HEK293 (cell line): ENCODE data around the gene PAK4.

Source experiments
- GLIS1 ChIP-seq: fragments of 450-650 bp; formaldehyde crosslinking; IDR thresholded peaks from 2 replicates; pipeline ENCODE4 v1.5.1; 2016; ENCODE audit warnings: missing biosample characterization, missing genetic modification characterization
- KLF1 ChIP-seq: fragments of 450-650 bp; formaldehyde crosslinking; IDR thresholded peaks from 2 replicates; pipeline ENCODE4 v1.5.1; 2016; ENCODE audit warnings: missing biosample characterization, missing genetic modification characterization
- KLF10 ChIP-seq: fragments of 450-650 bp; IDR thresholded peaks from 2 replicates; pipeline ENCODE4 v1.5.1; 2018; ENCODE audit warnings: missing biosample characterization, mild to moderate bottlenecking, missing genetic modification characterization
- SCRT1 ChIP-seq: fragments of 450-650 bp; formaldehyde crosslinking; IDR thresholded peaks from 2 replicates; pipeline ENCODE4 v1.5.1; 2016; ENCODE audit warnings: missing biosample characterization, missing genetic modification characterization, borderline replicate concordance
- YY1 ChIP-seq: fragments of 450-650 bp; formaldehyde crosslinking; IDR thresholded peaks from 2 replicates; pipeline ENCODE4 v1.5.1; 2018; ENCODE audit warnings: missing biosample characterization, missing genetic modification characterization
- ZBTB6 ChIP-seq: fragments of 450-650 bp; formaldehyde crosslinking; IDR thresholded peaks from 2 replicates; pipeline ENCODE4 v1.5.1; 2017; ENCODE audit warnings: missing biosample characterization, missing genetic modification characterization
- ZNF16 ChIP-seq: fragments of 450-650 bp; formaldehyde crosslinking; IDR thresholded peaks from 2 replicates; pipeline ENCODE4 v1.5.1; 2016; ENCODE audit warnings: low read depth, missing biosample characterization, missing genetic modification characterization
- ZNF202 ChIP-seq: fragments of 450-650 bp; formaldehyde crosslinking; IDR thresholded peaks from 2 replicates; pipeline ENCODE4 v1.5.1; 2016; ENCODE audit warnings: missing biosample characterization, missing genetic modification characterization, borderline replicate concordance
- ZNF211 ChIP-seq: fragments of 450-650 bp; formaldehyde crosslinking; IDR thresholded peaks from 2 replicates; pipeline ENCODE4 v1.5.1; 2016; ENCODE audit warnings: low read depth, missing biosample characterization, missing genetic modification characterization
- ZNF221 ChIP-seq: fragments of 450-650 bp; formaldehyde crosslinking; IDR thresholded peaks from 2 replicates; pipeline ENCODE4 v1.5.1; 2017; ENCODE audit warnings: missing biosample characterization, missing genetic modification characterization, borderline replicate concordance
- ZNF24 ChIP-seq: fragments of 450-650 bp; formaldehyde crosslinking; IDR thresholded peaks from 2 replicates; pipeline ENCODE4 v1.5.1; 2016; ENCODE audit warnings: missing biosample characterization, missing genetic modification characterization
- ZNF302 ChIP-seq: fragments of 450-650 bp; formaldehyde crosslinking; IDR thresholded peaks from 2 replicates; pipeline ENCODE4 v1.5.1; 2016; ENCODE audit warnings: missing biosample characterization, missing genetic modification characterization, low read depth
- ZNF311 ChIP-seq: fragments of 450-650 bp; formaldehyde crosslinking; IDR thresholded peaks from 2 replicates; pipeline ENCODE4 v1.5.1; 2017; ENCODE audit warnings: missing biosample characterization, missing genetic modification characterization, borderline replicate concordance
- ZNF350 ChIP-seq: fragments of 450-650 bp; formaldehyde crosslinking; IDR thresholded peaks from 2 replicates; pipeline ENCODE4 v1.5.0; 2017; ENCODE audit warnings: missing biosample characterization, mild to moderate bottlenecking, missing genetic modification characterization
- ZNF449 ChIP-seq: fragments of 450-650 bp; formaldehyde crosslinking; IDR thresholded peaks from 2 replicates; pipeline ENCODE4 v1.5.1; 2017; ENCODE audit warnings: missing biosample characterization, mild to moderate bottlenecking, missing genetic modification characterization, moderate library complexity
- ZNF501 ChIP-seq: fragments of 450-650 bp; formaldehyde crosslinking; IDR thresholded peaks from 2 replicates; pipeline ENCODE4 v1.5.1; 2016; ENCODE audit warnings: missing biosample characterization, missing genetic modification characterization
- ZNF530 ChIP-seq: fragments of 450-650 bp; formaldehyde crosslinking; IDR thresholded peaks from 2 replicates; pipeline ENCODE4 v1.5.1; 2016; ENCODE audit warnings: low read depth, missing biosample characterization, missing genetic modification characterization
- ZNF624 ChIP-seq: fragments of 450-650 bp; formaldehyde crosslinking; IDR thresholded peaks from 2 replicates; pipeline ENCODE4 v1.5.1; 2017; ENCODE audit warnings: missing biosample characterization, missing genetic modification characterization
- ZNF629 ChIP-seq: fragments of 450-650 bp; formaldehyde crosslinking; IDR thresholded peaks from 2 replicates; pipeline ENCODE4 v1.5.1; 2017; ENCODE audit warnings: missing biosample characterization, missing genetic modification characterization
- ZNF658 ChIP-seq: fragments of 450-650 bp; formaldehyde crosslinking; IDR thresholded peaks from 2 replicates; pipeline ENCODE4; 2016; ENCODE audit warnings: missing biosample characterization, missing genetic modification characterization
- ZNF677 ChIP-seq: fragments of 450-650 bp; IDR thresholded peaks from 2 replicates; pipeline ENCODE4 v1.5.0; 2018; ENCODE audit warnings: missing biosample characterization, mild to moderate bottlenecking, missing genetic modification characterization, moderate library complexity
- ZNF768 ChIP-seq: fragments of 450-650 bp; formaldehyde crosslinking; IDR thresholded peaks from 2 replicates; pipeline ENCODE4 v1.5.1; 2018; ENCODE audit warnings: missing biosample characterization, mild to moderate bottlenecking, missing genetic modification characterization
- ZNF792 ChIP-seq: fragments of 450-650 bp; formaldehyde crosslinking; IDR thresholded peaks from 2 replicates; pipeline ENCODE4 v1.5.1; 2016; ENCODE audit warnings: missing biosample characterization, missing genetic modification characterization
- TF ChIP-seq, protein P1 (sequence below): fragments of 450-650 bp; formaldehyde crosslinking; IDR thresholded peaks from 2 replicates; pipeline ENCODE4 v1.5.1; 2017; ENCODE audit warnings: missing biosample characterization, missing genetic modification characterization
- TF ChIP-seq, protein P2 (sequence below): fragments of 450-650 bp; formaldehyde crosslinking; conservative IDR thresholded peaks from 2 replicates; pipeline ENCODE4 v1.5.1; 2016; ENCODE audit warnings: low read depth, missing biosample characterization, missing genetic modification characterization
- TF ChIP-seq, protein P3 (sequence below): fragments of 450-650 bp; formaldehyde crosslinking; IDR thresholded peaks from 2 replicates; pipeline ENCODE4 v1.5.1; 2016; ENCODE audit warnings: missing biosample characterization, missing genetic modification characterization
- TF ChIP-seq, protein P4 (sequence below): fragments of 450-650 bp; formaldehyde crosslinking; IDR thresholded peaks from 2 replicates; pipeline ENCODE4 v1.5.1; 2016; ENCODE audit warnings: missing biosample characterization, missing genetic modification characterization

PAK4 gene

DNA sequence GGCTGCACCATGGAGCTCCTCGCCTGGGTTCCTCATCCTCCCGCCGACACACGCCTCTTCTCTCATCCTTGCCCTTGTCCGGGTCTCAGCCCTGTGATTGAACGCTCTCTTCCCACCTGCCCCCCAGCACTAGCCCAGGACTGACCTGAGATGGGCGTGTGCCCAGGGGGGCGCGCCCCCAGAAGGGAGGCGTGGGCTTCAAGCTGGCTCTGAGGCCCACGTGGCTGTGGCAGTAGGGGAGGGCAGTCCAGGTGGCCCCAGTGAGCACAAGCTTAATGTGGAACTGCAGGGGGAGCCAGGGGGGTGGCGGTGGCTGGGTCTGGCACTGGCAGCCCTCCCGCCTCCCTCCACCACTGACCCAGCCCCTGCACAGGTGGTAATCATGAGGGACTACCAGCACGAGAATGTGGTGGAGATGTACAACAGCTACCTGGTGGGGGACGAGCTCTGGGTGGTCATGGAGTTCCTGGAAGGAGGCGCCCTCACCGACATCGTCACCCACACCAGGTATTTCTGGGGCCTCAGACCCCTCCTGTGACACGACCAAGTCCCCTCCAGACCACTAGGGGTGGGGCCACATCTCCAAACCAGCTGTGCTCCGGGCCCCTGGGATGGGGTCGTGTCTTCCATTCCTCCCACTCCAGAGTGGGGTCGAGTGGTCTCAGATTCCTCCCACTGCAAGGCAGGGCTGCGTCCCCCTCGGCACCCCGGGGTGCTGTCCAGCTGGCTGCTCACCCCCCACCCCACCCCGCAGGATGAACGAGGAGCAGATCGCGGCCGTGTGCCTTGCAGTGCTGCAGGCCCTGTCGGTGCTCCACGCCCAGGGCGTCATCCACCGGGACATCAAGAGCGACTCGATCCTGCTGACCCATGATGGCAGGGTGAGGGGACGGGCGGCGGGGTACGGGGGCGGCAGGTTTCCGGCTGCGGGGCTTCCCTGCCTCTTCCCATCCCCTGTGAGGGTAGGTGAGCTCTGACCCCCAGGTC, 49.3 kb downstream of the PAK4 start (continued):
- TF ChIP-seq, protein P1, sequence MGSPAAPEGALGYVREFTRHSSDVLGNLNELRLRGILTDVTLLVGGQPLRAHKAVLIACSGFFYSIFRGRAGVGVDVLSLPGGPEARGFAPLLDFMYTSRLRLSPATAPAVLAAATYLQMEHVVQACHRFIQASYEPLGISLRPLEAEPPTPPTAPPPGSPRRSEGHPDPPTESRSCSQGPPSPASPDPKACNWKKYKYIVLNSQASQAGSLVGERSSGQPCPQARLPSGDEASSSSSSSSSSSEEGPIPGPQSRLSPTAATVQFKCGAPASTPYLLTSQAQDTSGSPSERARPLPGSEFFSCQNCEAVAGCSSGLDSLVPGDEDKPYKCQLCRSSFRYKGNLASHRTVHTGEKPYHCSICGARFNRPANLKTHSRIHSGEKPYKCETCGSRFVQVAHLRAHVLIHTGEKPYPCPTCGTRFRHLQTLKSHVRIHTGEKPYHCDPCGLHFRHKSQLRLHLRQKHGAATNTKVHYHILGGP (tag by site-specific recombination), result no peak
- TF ChIP-seq ZNF302 (tag by site-specific recombination) (no peak), ZNF530 (no peak), ZNF202 (tag by site-specific recombination) (no peak), ZNF792 (tag by site-specific recombination) (no peak), ZNF24 (no peak), ZNF449 (tag by site-specific recombination) (no peak), ZBTB6 (tag by site-specific recombination) (no peak), ZNF16 (no peak), ZNF658 (tag by site-specific recombination) (no peak), KLF10 (tag by site-specific recombination) (peak; percentile 72; the same call in 1 of the 2 replicates), ZNF501 (no peak), ZNF629 (tag by site-specific recombination) (no peak), ZNF768 (tag by site-specific recombination) (no peak), ZNF311 (tag by site-specific recombination) (no peak), SCRT1 (tag by site-specific recombination) (no peak), ZNF211 (tag by site-specific recombination) (no peak), ZNF350 (no peak), YY1 (tag by site-specific recombination) (no peak), ZNF624 (tag by site-specific recombination) (no peak), KLF1 (tag by site-specific recombination) (peak; percentile 69), ZNF221 (no peak), GLIS1 (tag by site-specific recombination) (peak; percentile 93), ZNF677 (tag by site-specific recombination) (no peak)
- TF ChIP-seq, protein P2, sequence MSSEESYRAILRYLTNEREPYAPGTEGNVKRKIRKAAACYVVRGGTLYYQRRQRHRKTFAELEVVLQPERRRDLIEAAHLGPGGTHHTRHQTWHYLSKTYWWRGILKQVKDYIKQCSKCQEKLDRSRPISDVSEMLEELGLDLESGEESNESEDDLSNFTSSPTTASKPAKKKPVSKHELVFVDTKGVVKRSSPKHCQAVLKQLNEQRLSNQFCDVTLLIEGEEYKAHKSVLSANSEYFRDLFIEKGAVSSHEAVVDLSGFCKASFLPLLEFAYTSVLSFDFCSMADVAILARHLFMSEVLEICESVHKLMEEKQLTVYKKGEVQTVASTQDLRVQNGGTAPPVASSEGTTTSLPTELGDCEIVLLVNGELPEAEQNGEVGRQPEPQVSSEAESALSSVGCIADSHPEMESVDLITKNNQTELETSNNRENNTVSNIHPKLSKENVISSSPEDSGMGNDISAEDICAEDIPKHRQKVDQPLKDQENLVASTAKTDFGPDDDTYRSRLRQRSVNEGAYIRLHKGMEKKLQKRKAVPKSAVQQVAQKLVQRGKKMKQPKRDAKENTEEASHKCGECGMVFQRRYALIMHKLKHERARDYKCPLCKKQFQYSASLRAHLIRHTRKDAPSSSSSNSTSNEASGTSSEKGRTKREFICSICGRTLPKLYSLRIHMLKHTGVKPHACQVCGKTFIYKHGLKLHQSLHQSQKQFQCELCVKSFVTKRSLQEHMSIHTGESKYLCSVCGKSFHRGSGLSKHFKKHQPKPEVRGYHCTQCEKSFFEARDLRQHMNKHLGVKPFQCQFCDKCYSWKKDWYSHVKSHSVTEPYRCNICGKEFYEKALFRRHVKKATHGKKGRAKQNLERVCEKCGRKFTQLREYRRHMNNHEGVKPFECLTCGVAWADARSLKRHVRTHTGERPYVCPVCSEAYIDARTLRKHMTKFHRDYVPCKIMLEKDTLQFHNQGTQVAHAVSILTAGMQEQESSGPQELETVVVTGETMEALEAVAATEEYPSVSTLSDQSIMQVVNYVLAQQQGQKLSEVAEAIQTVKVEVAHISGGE, result no peak
- TF ChIP-seq, protein P3, sequence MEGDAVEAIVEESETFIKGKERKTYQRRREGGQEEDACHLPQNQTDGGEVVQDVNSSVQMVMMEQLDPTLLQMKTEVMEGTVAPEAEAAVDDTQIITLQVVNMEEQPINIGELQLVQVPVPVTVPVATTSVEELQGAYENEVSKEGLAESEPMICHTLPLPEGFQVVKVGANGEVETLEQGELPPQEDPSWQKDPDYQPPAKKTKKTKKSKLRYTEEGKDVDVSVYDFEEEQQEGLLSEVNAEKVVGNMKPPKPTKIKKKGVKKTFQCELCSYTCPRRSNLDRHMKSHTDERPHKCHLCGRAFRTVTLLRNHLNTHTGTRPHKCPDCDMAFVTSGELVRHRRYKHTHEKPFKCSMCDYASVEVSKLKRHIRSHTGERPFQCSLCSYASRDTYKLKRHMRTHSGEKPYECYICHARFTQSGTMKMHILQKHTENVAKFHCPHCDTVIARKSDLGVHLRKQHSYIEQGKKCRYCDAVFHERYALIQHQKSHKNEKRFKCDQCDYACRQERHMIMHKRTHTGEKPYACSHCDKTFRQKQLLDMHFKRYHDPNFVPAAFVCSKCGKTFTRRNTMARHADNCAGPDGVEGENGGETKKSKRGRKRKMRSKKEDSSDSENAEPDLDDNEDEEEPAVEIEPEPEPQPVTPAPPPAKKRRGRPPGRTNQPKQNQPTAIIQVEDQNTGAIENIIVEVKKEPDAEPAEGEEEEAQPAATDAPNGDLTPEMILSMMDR (tag by site-specific recombination), result no peak
- TF ChIP-seq, protein P4, sequence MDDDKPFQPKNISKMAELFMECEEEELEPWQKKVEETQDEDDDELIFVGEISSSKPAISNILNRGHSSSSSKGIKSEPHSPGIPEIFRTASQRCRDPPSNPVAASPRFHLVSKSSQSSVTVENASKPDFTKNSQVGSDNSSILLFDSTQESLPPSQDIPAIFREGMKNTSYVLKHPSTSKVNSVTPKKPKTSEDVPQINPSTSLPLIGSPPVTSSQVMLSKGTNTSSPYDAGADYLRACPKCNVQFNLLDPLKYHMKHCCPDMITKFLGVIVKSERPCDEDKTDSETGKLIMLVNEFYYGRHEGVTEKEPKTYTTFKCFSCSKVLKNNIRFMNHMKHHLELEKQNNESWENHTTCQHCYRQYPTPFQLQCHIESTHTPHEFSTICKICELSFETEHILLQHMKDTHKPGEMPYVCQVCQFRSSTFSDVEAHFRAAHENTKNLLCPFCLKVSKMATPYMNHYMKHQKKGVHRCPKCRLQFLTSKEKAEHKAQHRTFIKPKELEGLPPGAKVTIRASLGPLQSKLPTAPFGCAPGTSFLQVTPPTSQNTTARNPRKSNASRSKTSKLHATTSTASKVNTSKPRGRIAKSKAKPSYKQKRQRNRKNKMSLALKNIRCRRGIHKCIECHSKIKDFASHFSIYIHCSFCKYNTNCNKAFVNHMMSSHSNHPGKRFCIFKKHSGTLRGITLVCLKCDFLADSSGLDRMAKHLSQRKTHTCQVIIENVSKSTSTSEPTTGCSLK (tag by site-specific recombination), result no peak
